Measurements from ENCODE around the gene TJP3.

TJP3 gene

DNA sequence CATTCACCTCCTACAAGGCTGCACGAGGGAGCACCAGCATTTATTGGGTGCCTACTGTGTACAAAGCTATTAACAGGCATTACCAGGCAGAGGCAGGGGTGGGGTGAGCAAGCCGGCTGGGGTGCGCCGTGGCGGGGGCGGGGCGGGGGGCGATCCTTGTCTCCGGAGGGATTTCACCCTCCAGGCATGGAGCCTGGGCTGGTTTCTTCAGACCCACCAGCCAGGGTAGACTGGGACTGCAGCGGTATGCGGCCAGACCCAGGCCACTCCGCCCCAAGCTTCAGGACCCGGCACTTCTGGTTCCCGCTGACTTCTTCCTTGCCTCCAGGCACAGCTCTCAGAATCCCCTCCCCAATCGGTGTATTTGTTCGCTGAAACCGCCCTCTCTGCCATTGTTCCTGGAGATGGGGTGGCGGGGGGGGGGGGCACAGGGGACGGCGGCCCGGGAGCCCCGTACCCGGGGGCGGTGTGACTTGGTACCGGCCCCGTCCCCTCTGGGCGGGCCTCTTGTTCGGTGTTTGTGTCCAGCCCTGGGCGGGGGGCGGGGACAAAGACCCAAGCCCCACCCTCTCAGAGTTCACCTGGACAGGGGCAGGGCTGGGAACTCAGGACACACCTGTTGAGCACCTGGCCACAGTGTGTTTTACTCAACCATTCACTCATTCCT, 14.4 kb downstream of the TJP3 start:
- DNase-seq (ENCODE audit: extremely low read depth, insufficient read length): no peak
- TF ChIP-seq, protein P1, sequence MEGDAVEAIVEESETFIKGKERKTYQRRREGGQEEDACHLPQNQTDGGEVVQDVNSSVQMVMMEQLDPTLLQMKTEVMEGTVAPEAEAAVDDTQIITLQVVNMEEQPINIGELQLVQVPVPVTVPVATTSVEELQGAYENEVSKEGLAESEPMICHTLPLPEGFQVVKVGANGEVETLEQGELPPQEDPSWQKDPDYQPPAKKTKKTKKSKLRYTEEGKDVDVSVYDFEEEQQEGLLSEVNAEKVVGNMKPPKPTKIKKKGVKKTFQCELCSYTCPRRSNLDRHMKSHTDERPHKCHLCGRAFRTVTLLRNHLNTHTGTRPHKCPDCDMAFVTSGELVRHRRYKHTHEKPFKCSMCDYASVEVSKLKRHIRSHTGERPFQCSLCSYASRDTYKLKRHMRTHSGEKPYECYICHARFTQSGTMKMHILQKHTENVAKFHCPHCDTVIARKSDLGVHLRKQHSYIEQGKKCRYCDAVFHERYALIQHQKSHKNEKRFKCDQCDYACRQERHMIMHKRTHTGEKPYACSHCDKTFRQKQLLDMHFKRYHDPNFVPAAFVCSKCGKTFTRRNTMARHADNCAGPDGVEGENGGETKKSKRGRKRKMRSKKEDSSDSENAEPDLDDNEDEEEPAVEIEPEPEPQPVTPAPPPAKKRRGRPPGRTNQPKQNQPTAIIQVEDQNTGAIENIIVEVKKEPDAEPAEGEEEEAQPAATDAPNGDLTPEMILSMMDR (IDR thresholded peaks at IDR 0.05; ENCODE audit: insufficient read depth, low read length, poor library complexity, severe bottlenecking): no peak
- H3K36me3 ChIP-seq (ENCODE audit: control insufficient read depth, insufficient read depth, low read length): no peaks in the 10 kb centered on the region
- H3K27me3 ChIP-seq (replicated peaks; ENCODE audit: control insufficient read depth, insufficient read depth, low read length): no peaks in the 10 kb centered on the region; the same call in 1 of the 2 replicates
- H3K4me3 ChIP-seq (replicated peaks; ENCODE audit: low read depth, low read length): no peak overlapping the region

DNA sequence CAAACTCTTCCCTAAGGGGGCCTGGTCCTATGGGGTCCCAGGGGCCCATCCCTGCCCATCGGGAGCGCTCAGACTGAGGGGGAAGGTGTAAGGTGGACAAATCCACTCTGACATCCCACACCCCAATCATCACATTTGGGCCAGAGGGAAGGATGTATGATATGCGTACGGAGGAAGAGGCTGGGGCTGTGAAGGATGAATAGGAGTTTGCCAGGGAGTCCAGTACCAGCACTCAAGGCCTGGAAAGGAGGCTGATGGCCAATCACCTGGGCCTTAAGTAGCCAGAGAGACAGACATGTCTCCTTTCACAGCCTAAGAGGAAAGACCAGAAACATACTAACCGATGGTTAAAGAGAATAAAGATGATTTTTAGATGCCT, 14.9 kb downstream of the TJP3 start:
- Histone ChIP-seq H3K4me3 (replicated peaks; ENCODE audit: low read depth, low read length) (no peak overlapping the region), H3K27me3 (replicated peaks; ENCODE audit: control insufficient read depth, insufficient read depth, low read length) (no peaks in the 10 kb centered on the region; the same call in 1 of the 2 replicates)
- TF ChIP-seq, protein P1 (IDR thresholded peaks at IDR 0.05; ENCODE audit: insufficient read depth, low read length, poor library complexity, severe bottlenecking): no peak

GRCh38 chr19:3723883-3724282, 15.7 kb downstream of the TJP3 start:
- no peaks in the 10 kb centered on the region; the same call in 1 of the 2 replicates for H3K27me3 ChIP-seq (replicated peaks; ENCODE audit: control insufficient read depth, insufficient read depth, low read length)
- TF ChIP-seq, protein P1 (IDR thresholded peaks at IDR 0.05; ENCODE audit: insufficient read depth, low read length, poor library complexity, severe bottlenecking): no peak
- no peak overlapping the region for H3K4me3 ChIP-seq (replicated peaks; ENCODE audit: low read depth, low read length)
- DNase-seq (ENCODE audit: extremely low read depth, insufficient read length): no peak
- no peaks in the 10 kb centered on the region for H3K36me3 ChIP-seq (ENCODE audit: control insufficient read depth, insufficient read depth, low read length)

More for the DNA sequence above, 14.9 kb downstream of the TJP3 start:
- H3K36me3 ChIP-seq (ENCODE audit: control insufficient read depth, insufficient read depth, low read length): no peaks in the 10 kb centered on the region
- no peak for DNase-seq (ENCODE audit: extremely low read depth, insufficient read length)

- no peaks in the 10 kb centered on the region for H3K36me3 ChIP-seq (ENCODE audit: control insufficient read depth, insufficient read depth, low read length)
- no peaks in the 10 kb centered on the region; the same call in 1 of the 2 replicates for H3K27me3 ChIP-seq (replicated peaks; ENCODE audit: control insufficient read depth, insufficient read depth, low read length)
- no peak overlapping the region for H3K4me3 ChIP-seq (replicated peaks; ENCODE audit: low read depth, low read length)
- DNase-seq (ENCODE audit: extremely low read depth, insufficient read length): no peak
- TF ChIP-seq, protein P1 (IDR thresholded peaks at IDR 0.05; ENCODE audit: insufficient read depth, low read length, poor library complexity, severe bottlenecking): no peak
Observed at GRCh38 chr19:3725121-3725520, 16.9 kb downstream of the TJP3 start.

GRCh38 chr19:3725640-3726310, 17.6 kb downstream of the TJP3 start:
- no peak overlapping the region for H3K4me3 ChIP-seq (replicated peaks; ENCODE audit: low read depth, low read length)
- no peak for DNase-seq (ENCODE audit: extremely low read depth, insufficient read length)
- no peaks in the 10 kb centered on the region; the same call in 1 of the 2 replicates for H3K27me3 ChIP-seq (replicated peaks; ENCODE audit: control insufficient read depth, insufficient read depth, low read length)
- H3K36me3 ChIP-seq (ENCODE audit: control insufficient read depth, insufficient read depth, low read length): no peaks in the 10 kb centered on the region
- TF ChIP-seq, protein P1 (IDR thresholded peaks at IDR 0.05; ENCODE audit: insufficient read depth, low read length, poor library complexity, severe bottlenecking): no peak
